HG03066 (cell line): Measurements from ENCODE around the gene NGF.

Experiments
- ATAC-seq: cut with Tn5 transposase; IDR thresholded peaks from one replicate; pipeline ENCODE4 v1.9.1; 2021; ENCODE audit warnings: low read depth; ENCODE audit not compliant: unreplicated experiment

NGF gene

DNA sequence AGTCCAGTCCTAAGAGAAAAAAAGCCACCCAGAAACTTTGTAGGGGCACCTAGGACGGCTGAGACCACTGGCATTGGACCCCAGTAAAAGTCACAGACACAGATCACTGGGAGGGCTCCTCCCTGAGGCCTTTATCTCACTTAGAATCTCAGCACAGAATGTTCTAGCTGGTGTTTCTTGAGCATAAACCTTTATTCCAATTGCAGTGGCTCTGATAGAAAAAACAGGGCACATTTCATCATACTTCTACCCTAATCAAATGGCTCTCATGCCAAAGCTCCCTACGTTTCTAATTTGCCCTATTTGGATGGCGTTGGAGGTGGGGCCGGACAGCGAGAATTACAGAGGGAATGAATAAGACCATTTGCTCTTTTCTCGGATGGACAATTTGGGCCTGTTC is 53.8 kb downstream of the NGF start:
- no peak for ATAC-seq

DNA sequence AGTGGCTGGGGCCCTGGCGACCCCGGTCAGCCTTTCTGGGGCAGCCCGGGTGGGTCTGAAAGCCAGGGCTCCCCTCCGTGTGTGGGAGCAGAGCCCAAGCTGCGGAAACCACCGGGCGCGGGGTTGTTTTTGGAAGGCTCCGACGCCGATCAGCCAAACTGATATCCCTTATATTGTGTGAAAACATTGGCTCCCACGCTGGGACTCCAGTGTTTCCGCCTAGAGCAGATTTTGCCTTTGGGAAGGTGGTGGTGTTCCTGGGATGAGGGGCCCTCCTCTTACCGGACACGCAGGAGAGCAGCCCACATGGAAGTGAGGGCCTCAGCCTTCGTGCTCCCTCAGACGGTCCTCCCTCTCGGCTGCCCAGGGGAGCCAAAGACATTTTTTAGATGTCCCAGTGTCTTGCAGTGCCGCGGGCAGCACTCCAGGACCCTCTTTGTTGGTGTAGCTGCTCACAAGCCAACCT is 54.3 kb downstream of the NGF start:
- no peak for ATAC-seq

- no peak for ATAC-seq
Measured at GRCh38 chr1:115283249-115283648, 54.8 kb downstream of the NGF start.

DNA sequence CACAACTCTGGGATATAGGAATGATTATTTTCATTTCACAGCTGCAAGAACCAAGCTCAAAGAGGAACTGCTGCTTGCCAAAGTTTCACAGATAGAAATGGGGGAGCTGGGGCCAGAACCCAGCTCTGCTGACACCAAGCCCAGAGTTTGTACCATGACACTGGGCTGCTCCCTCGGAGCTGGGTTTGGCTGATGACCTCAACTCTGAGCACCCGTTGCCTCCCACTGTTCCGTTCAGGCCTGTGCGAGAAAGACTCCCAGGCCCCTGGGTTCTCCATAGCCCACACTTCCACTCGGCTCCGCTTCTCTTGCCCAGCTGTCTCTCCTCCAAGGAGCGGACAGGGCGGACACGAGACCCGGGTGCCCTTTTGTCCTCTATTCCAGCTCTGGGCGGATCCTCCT is 55.2 kb downstream of the NGF start:
- no peak for ATAC-seq

GRCh38 chr1:115281143-115281542 is 56.9 kb downstream of the NGF start:
- no peak for ATAC-seq

- ATAC-seq = no peak
Measured at GRCh38 chr1:115280064-115280463, 58.0 kb downstream of the NGF start.

GRCh38 chr1:115278211-115278610 is 59.8 kb downstream of the NGF start:
- ATAC-seq = no peak

- ATAC-seq = no peak
Measured at GRCh38 chr1:115277276-115277675, 60.8 kb downstream of the NGF start.

GRCh38 chr1:115275216-115275615 is 62.8 kb downstream of the NGF start:
- ATAC-seq = no peak

DNA sequence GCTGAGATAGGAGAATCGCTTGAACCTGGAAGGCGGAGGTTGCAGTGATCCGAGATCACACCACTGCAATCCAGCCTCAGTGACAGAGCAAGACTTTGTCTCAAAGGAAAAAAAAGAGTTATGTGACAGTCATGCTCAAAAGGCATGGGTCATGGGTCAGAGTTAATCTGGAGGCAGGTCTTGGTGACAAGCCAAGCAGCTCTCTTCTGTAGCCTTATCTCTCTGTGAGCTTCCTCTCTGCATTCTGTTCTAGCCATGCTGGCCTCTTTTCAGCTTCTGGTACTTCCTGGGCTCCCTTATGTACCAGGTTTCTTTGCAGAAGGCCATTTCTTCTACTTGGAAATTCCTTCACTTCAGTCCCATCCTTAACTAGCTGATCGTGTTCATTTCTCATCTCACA is 63.6 kb downstream of the NGF start:
- ATAC-seq = no peak

DNA sequence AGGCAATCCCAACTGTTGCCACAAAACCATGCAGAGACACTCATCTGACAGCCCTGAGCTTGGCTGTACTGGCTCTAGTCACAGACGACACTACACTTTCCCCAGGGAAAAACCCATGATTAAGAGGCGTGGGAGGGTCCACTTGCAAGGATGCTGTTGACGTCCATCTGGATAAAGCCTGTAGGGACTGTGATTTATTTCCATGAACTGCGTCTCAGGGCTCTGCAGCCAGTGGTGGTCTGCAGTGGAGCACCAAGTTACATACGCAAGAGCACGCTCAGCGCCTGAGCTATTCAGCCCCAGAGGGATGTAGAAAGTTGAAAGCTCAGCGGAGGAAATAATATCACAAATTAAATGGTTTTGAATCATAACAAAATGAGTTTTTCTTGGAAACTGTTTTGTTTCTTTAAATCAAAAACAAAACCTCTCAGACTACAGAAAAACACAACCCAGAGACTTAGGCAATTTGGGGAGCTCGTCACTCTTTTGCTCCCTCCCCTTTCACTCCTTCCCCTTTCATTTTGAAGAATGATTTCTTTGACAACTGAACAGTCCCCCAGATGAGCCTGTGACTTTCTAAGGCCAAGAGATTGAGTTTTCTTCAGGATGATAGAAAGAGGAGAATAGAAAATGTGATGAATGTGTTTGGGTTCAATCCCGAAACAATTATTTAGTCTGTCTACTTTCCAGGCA is 71.2 kb downstream of the NGF start:
- no peak for ATAC-seq

DNA sequence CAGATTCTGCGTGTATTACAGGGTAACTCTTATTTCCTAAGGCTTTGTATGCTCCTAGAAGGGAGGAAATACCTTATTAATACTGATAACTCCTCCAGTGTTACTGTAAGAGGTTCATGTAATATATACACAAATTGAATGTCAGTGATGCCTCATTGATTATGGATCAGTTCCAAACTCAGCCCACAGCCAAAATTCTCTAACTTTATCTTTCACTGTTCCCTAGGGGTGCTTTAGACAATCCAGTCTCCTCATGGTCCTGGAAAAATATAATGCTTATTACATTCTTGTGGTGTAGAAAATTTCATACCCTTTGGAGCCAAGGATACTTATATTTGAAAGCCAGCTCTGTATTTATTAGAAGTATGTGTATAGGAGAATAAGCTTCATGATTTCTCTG is 73.0 kb downstream of the NGF start:
- no peak for ATAC-seq

DNA sequence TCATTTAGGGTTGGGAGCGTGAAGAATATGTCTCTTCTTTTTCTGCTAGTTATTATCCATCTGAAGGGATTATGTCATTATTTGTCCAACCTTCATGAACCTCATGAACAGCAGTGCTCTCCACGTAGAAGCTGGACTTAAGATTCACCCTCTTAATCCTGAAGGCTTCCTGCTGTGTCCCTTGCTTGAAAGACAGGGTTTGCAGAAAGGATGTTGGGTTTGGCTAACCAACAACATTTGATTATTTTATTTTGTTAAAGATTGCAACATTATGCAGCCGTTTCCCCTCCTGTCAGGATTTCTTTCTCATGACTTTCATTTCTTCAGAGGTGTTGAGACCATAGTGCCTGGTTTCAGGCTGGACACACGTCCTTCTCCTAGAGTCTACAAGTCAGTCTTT is 75.2 kb downstream of the NGF start:
- no peak for ATAC-seq

- no peak for ATAC-seq
Measured at GRCh38 chr1:115261496-115261895, 76.6 kb downstream of the NGF start.

- no peak for ATAC-seq
Measured at GRCh38 chr1:115258302-115258866, 79.7 kb downstream of the NGF start.

DNA sequence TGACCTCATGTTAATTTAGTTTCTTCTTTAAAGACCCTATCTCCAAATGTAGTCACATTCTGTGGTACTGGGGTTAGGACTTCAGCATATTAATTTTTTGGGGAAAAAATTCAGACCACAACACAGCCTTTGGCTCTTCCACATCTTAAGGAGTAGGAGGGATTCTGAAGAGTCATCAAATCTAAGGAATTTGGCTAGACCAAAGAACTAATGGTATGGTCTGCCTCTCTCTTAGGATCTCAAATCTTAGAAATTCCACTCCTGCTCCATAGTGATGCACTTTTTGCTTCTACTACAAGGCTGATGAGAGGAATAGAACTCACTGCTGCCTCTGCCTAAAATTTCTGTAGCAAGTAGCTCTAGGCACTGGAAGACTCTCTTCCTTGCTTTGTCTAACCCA is 80.5 kb downstream of the NGF start:
- ATAC-seq = no peak

DNA sequence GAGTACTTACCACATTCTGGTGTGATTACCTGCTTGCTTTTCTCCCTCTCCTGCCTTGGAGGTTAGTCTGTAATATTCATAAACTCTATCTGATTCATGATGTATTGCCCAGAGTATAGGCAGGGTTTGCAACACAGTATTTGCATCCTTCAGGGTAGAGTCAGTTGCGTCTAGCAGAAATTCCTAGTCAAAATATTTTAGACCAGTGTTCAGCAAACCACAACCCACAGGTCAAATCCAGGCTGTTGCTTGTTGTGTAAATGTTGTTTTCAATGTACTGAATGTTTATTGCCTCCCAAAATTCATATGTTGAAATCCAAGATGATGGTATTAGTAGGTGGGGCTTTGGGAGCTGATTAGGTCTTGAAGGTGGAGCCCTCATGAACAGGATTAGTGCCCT is 82.9 kb downstream of the NGF start:
- no peak for ATAC-seq

DNA sequence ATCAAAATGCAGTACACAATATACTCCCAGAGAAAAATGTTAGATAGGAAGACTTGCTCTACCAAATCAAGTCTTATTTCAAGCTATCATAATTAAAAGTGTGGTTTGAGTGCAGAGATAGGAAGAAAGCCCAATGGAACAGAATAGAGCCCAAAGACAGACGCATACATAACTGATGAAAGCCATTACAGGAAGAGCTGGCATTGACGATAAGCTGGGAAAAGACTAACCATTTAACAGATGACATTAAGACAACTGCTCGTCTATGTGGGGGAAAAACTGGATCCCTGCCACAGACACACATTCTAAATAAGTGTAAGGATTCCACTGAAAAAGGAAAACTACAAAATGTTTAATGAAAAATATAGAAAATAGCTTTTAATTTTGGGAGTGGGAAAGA is 85.5 kb downstream of the NGF start:
- no peak for ATAC-seq

DNA sequence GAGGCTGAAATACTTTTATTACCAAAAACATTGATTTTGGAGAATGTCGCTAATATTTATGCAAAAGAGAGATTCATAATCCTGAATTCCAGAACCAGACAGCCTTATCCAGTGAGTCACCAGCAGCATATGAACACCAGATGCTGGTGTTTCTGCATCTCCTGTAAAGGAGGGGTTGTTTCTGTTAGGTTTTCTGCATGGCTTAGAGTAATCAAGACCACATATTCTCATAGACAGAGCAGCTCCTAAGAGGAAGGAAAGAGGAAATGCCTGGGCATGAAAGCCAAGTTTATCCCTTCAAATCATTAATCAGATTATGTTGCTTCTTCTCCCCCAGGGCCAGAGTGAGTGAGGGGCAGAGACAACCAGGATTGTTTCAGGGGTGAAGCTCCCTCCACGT is 86.2 kb downstream of the NGF start:
- ATAC-seq = no peak

- ATAC-seq = no peak
Measured at GRCh38 chr1:115251340-115251748, 86.7 kb downstream of the NGF start.

GRCh38 chr1:115246526-115246925 is 91.5 kb downstream of the NGF start:
- ATAC-seq = no peak

DNA sequence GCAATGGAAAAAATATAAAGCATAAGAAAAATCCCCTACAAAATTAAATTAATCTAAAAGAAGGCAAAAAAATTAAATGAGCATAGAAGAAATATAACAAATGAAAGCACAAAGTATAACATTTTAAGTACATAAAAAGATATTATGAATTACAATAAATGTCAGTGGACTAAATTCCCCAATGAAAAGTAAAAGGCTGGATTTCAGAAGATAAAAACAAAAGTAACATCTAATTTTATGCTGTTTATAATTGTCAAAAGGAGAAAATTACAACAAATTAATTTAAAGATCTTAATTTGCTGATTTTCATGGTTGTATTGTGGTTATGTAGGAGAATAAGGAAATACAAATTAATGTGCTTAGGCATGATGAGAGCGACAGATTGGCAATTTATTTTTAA is 92.8 kb downstream of the NGF start:
- ATAC-seq = no peak

DNA sequence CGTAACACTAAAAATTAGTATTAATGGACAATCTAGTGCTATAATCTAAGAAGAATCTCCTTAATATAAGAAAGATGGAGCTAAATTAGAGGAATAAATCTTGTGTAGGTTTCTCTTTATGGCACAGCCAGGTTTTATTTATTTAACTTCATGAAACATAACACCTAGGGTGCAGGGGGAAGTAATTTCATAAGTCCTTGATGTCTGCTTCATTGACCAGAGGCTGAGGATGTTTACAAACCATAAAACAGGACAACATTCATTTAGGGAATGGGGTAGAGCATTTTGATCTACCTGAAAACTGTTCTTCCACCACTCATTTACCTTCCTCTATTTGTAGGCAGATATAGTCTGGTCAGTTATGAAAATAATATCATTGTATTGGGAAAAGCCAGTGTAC is 95.5 kb downstream of the NGF start:
- no peak for ATAC-seq
